Central memory CD8-positive, alpha-beta T cell (primary cell): Measurements from ENCODE around the gene CCDC78.
"Not testable (repeated sequence)": the region's sequence is repeated elsewhere in the genome, so short reads cannot be mapped to it uniquely, and the experiment has no call there.

Experiments used
- ATAC-seq: fragments of 150-1000 bp; cut with Tn5 transposase; replicated peaks from 2 replicates; pipeline ENCODE4 v1.10.0; 2022; ENCODE audit warnings: mild to moderate bottlenecking, moderate FRiP score, moderate number of reproducible peaks; ENCODE audit not compliant: poor library complexity, severe bottlenecking; ENCODE audit errors: extremely low read depth
- DNase-seq, 2 donors: peaks; one replicate each; pipeline ENCODE4 v3.0.0; 2021; ENCODE audit warnings: low spot score in 2 of 2
- H3K27ac Mint-ChIP-seq: one replicate; pipeline ENCODE4 v1.8.0; 2022; ENCODE audit warnings: low read depth, mild to moderate bottlenecking, moderate library complexity, mixed read lengths
- H3K27me3 Mint-ChIP-seq: one replicate; pipeline ENCODE4 v1.8.0; 2022; ENCODE audit warnings: mixed read lengths
- H3K36me3 Mint-ChIP-seq: one replicate; pipeline ENCODE4 v1.8.0; 2022; ENCODE audit warnings: mild to moderate bottlenecking, moderate library complexity, mixed read lengths; ENCODE audit not compliant: insufficient read depth
- H3K4me1 Mint-ChIP-seq: one replicate; pipeline ENCODE4 v1.8.0; 2022; ENCODE audit warnings: mixed read lengths
- H3K4me3 Mint-ChIP-seq: one replicate; pipeline ENCODE4 v1.8.0; 2022; ENCODE audit warnings: mild to moderate bottlenecking, moderate library complexity, mixed read lengths
- H3K9me3 Mint-ChIP-seq: one replicate; pipeline ENCODE4 v1.8.0; 2022; ENCODE audit warnings: mixed read lengths

Gene CCDC78

DNA sequence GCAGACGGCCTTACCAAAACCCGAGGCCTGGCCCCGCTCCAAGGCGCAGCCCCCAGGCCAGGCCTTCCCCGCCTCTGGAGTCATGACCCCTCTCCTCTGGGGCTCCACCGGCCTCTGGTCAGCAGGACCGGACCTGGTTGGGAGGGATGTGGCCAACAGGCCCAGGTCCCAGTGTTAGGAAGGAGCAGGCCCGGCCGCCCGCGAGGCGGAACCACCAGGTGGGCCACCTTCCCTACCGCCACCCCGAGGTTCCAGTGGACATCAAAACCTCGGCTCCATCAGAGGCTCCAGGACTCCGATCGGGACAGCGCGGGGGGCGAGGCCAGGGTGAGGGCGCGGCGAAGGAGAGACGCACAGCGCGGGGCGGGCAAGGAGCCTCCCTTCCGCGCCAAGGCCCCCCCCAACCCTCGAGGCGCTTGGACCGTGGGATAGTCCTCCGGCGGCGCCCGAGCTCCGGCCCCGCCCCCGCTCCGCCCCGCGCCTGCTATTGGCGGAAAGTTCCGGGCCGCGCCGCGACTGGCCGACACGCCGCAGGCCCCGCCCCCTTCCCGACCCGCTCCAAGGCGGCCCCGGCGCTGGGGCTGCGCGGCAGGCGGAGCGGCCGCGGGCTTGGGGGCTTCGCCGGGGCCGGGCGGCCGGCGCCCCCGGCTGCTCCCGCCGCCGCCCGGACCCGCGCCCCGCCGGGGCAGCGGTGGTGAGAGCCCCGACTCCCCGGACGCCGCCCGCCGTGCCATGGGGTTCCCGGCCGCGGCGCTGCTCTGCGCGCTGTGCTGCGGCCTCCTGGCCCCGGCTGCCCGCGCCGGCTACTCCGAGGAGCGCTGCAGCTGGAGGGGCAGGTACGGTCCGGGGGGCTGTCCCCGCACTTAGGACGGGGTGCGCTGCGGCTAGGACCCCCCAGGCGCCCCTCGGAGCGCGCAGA is 11.4 kb downstream of the CCDC78 start, which contains the start of gene METRN:
TSS of gene METRN (plus strand) at position 561 of the 919 bp plus-strand sequence. CDS start at position 733, 172 bp downstream.
- H3K4me3 Mint-ChIP-seq = peak within 1 kb of the TSS; percentile 71
- H3K36me3 Mint-ChIP-seq = no peaks in the 10 kb centered on the region
- H3K4me1 Mint-ChIP-seq = peaks cover 19% of the 10 kb centered on the region
- H3K27me3 Mint-ChIP-seq = peaks cover 3% of the 10 kb centered on the region
- no peaks in the 10 kb centered on the region for H3K9me3 Mint-ChIP-seq
- no peak within 1 kb of the TSS for H3K27ac Mint-ChIP-seq
- ATAC-seq = peak; percentile 88
- DNase-seq = peak; percentile 73 to 76

DNA sequence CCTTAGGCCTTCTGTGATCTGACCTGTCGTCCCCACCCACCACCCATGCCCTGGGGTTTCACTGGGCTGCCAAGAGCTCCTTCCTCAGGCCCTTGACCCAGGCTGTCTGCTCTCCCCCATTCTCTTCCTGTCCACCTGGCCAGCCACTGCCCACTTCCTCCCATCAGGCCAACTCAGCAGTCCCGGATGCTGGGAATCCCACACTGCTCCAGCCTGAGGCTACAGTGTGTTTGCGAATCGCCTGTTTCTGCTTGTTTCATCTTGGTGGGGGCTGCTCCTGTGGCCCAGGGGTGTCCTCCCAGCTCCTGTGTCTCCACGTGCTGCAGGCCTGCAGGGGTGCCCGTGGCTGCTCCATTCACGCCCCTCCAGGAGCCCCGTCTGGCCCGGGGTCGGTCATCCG is 12.2 kb downstream of the CCDC78 start:
- DNase-seq (no peak), ATAC-seq (no peak)
- H3K27ac Mint-ChIP-seq = no peak overlapping the region
- peaks cover 10% of the 10 kb centered on the region for H3K27me3 Mint-ChIP-seq
- no peaks in the 10 kb centered on the region for H3K36me3 Mint-ChIP-seq
- H3K4me1 Mint-ChIP-seq = peaks cover 12% of the 10 kb centered on the region
- H3K9me3 Mint-ChIP-seq = no peaks in the 10 kb centered on the region
- H3K4me3 Mint-ChIP-seq = no peak overlapping the region

DNA sequence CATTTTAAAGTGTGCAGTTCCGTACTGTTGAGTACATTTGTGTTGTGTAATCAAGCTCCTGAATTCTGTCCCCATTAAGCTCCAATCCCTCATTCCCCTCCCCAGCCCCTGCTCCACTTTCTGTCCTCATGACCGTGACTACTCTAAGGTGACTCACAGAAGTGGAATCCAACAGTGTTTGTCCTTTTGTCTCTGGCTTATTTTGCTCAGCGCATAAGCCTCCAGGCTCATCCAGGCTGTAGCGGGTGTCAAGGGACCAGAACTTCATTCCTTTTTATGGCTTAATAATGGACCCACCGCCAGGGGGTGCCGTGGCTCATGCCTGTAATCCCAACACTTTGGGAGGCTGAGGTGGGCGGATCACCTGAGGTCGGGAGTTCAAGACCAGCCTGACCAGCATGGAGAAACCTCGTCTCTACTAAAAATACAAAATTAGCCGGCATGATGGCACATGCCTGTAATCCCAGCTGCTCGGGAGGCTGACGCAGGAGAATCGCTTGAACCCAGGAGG is 13.4 kb downstream of the CCDC78 start:
- H3K36me3 Mint-ChIP-seq, H3K27ac Mint-ChIP-seq, H3K9me3 Mint-ChIP-seq, DNase-seq, ATAC-seq, H3K4me1 Mint-ChIP-seq, H3K4me3 Mint-ChIP-seq: not testable (repeated sequence)
- peaks cover 23% of the 10 kb centered on the region for H3K27me3 Mint-ChIP-seq

- DNase-seq (peak; percentile 66 to 74), ATAC-seq (peak; percentile 52)
- no peaks in the 10 kb centered on the region for H3K9me3 Mint-ChIP-seq
- no peaks in the 10 kb centered on the region for H3K36me3 Mint-ChIP-seq
- no peak overlapping the region for H3K27ac Mint-ChIP-seq
- H3K4me1 Mint-ChIP-seq = peaks cover 7% of the 10 kb centered on the region
- no peak overlapping the region for H3K4me3 Mint-ChIP-seq
- H3K27me3 Mint-ChIP-seq = peaks cover 31% of the 10 kb centered on the region
Measured at GRCh38 chr16:711548-712320, 14.5 kb downstream of the CCDC78 start.

GRCh38 chr16:711084-711483 is 15.2 kb downstream of the CCDC78 start:
- Mint-ChIP-seq H3K9me3 (no peaks in the 10 kb centered on the region), H3K4me1 (peaks cover 2% of the 10 kb centered on the region), H3K27ac (no peak overlapping the region), H3K4me3 (no peak overlapping the region), H3K27me3 (peaks cover 36% of the 10 kb centered on the region), H3K36me3 (no peaks in the 10 kb centered on the region)
- DNase-seq (no peak), ATAC-seq (no peak)

GRCh38 chr16:710500-711075 is 15.7 kb downstream of the CCDC78 start:
- H3K9me3 Mint-ChIP-seq = no peaks in the 10 kb centered on the region
- DNase-seq (no peak), ATAC-seq (no peak)
- no peak overlapping the region for H3K4me3 Mint-ChIP-seq
- H3K4me1 Mint-ChIP-seq = no peaks in the 10 kb centered on the region
- peaks cover 36% of the 10 kb centered on the region for H3K27me3 Mint-ChIP-seq
- H3K27ac Mint-ChIP-seq = no peak overlapping the region
- no peaks in the 10 kb centered on the region for H3K36me3 Mint-ChIP-seq

- Mint-ChIP-seq H3K27me3 (peaks cover 36% of the 10 kb centered on the region), H3K9me3 (no peaks in the 10 kb centered on the region), H3K4me1 (no peaks in the 10 kb centered on the region), H3K4me3 (no peak overlapping the region), H3K27ac (no peak overlapping the region), H3K36me3 (no peaks in the 10 kb centered on the region)
- DNase-seq = no peak
- no peak for ATAC-seq
Measured at GRCh38 chr16:709566-710499, 16.4 kb downstream of the CCDC78 start.

DNA sequence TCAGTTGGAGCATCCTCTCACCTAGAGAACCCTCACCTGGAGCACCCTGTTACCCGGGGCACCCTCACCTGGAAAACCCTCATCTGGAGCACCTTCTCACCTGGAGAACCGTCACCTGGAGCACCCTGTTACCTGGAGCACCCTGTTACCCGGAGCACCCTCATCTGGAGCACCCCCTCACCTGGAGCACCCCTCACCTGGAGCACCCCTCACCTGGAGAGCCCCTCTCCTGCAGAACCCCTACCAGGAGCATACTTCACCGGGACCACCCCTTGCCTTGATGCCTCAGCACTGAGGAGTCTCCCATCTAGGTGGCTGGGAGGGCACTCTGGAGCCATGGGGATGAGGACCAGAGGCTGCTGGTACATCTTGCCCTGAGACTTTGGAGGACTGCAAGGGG is 17.3 kb downstream of the CCDC78 start:
- no peaks in the 10 kb centered on the region for H3K4me1 Mint-ChIP-seq
- peaks cover 36% of the 10 kb centered on the region for H3K27me3 Mint-ChIP-seq
- no peaks in the 10 kb centered on the region for H3K9me3 Mint-ChIP-seq
- DNase-seq (no peak), ATAC-seq (no peak)
- H3K4me3 Mint-ChIP-seq = no peak overlapping the region
- H3K36me3 Mint-ChIP-seq = peaks cover 1% of the 10 kb centered on the region
- H3K27ac Mint-ChIP-seq = no peak overlapping the region

GRCh38 chr16:708019-708418 is 18.2 kb downstream of the CCDC78 start:
- no peak overlapping the region for H3K27ac Mint-ChIP-seq
- H3K9me3 Mint-ChIP-seq = no peaks in the 10 kb centered on the region
- H3K36me3 Mint-ChIP-seq = peaks cover 1% of the 10 kb centered on the region
- H3K27me3 Mint-ChIP-seq = peaks cover 39% of the 10 kb centered on the region
- no peaks in the 10 kb centered on the region for H3K4me1 Mint-ChIP-seq
- no peak for ATAC-seq
- DNase-seq = no peak
- peak overlapping the region; percentile 5 for H3K4me3 Mint-ChIP-seq

DNA sequence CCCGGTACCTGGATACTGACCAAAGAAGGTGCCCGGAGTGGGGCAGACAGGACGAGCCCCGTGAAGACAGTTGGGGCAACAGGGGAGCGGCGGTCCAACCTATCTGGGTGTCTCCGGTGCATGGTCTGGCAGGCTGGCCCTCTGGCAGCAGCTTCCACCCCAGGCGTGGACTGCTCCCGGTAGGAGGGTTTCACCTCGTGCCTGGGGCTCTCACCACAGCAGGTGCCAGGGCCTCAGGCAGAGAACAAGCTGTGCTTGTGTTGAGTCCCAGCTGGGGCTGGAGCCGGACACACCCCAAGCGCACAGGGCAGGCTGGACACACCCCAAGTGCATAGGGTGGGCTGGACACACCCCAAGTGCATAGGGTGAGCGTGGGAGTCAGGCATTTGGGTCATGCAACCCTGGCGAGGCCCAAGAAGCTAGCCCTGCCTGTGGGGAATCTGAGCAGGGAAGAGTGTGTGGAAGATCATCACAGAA is 19.1 kb downstream of the CCDC78 start:
- Mint-ChIP-seq H3K27ac (no peak overlapping the region), H3K4me1 (no peaks in the 10 kb centered on the region), H3K4me3 (no peak overlapping the region), H3K9me3 (no peaks in the 10 kb centered on the region), H3K27me3 (peaks cover 48% of the 10 kb centered on the region), H3K36me3 (peaks cover 4% of the 10 kb centered on the region)
- DNase-seq = no peak
- no peak for ATAC-seq

DNA sequence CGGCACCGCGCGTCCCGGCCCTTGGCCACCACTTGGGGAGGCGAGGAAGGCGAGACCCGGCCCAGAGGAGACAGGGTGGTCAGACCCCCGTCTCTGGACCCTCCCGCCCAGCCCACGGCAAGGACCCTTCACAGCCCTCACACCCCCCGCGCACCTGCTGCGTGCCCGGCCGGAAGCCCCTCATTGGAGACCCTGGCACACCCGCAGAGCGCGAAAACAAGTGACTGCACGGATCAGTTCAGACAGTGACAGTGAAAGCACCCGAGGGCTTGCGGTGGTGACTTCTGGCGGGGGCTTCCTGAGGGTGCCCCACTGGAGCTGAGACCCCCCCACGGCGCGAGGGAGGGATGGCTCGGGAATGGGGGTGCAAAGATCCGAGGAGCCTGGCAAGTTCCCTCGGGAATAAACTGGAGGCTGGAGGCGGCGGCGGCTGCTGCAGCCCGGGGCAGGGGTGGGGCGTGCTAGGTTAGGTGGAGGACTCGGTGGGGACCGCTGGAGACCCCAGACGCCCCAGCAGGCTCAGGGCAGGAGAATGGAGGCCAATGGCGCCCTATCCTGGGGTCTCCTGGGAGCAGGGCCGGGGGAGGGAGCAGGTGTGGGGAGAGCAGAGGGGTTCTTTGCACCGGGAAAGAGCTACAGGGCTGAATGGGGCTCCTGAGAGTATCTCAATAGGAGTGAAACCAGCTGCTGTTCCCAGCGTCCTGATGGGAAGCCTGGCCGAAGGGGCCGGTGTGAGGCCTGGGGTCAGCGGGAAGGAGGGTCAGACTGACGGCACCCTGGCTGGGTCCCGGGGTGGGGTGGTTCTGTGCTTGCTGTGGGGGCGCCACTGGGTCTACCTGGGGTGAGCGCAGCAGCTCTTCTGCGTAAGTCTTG is 19.8 kb downstream of the CCDC78 start:
- Mint-ChIP-seq H3K27me3 (peaks cover 52% of the 10 kb centered on the region), H3K27ac (no peak overlapping the region), H3K4me1 (no peaks in the 10 kb centered on the region), H3K4me3 (no peak overlapping the region), H3K9me3 (no peaks in the 10 kb centered on the region), H3K36me3 (peaks cover 4% of the 10 kb centered on the region)
- ATAC-seq (no peak), DNase-seq (no peak)
